ENCODE data around the gene NOL4L.
"Not testable (repeated sequence)": the region's sequence is repeated elsewhere in the genome, so short reads cannot be mapped to it uniquely, and the experiment has no call there.

NOL4L gene

DNA sequence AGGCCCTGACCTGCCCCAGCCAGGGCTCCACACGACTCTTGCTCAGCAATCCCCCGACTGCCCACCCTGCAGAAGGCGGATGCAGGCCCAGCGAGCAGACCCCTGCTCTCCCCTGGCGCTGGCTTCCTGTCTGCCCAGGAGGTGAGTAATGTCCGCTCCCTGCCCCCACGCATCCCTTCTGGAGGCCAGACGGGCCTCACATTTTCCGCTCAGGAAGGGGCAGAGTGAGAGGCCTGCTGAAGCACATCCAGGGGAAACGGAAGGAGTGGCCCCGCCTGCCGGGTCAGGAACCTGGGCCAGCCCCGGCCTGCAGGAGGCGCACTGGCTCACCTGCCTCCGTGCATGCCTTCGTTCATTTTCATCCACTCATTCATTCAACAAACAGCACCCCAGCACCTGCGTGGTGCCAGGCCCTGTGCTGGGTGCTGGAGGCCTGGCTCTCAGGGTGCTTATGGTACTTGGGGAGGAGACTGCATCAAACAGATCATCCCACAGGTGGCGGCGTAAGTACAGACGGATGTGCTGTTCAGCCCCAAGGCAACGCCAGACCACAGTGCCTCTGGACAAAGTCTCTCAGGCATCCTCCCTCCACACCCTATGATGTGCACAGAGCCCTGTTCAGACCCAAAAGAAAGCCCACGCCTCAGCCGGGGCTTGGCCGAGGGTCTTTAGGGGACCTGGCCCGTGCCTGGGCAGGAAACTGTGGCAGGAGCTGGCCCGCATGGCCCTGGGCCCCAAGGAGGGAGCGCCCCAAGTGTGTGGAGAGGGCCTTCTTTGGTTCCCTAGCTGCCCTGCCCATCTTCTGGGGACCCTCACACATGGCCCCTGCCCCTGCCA is 114.9 kb downstream of the NOL4L start:
- Mint-ChIP-seq H3K4me3 (no peak overlapping the region), H3K9me3 (no peaks in the 10 kb centered on the region), H3K36me3 (ENCODE audit: low read depth) (peaks cover 11% of the 10 kb centered on the region), H3K4me1 (peaks cover 81% of the 10 kb centered on the region), H3K27me3 (ENCODE audit: low read depth, poor library complexity) (no peaks in the 10 kb centered on the region), H3K27ac (peak overlapping the region; percentile 97)
- DNase-seq = peak; percentile 60
- TF ChIP-seq CTCF (IDR thresholded peaks at IDR 0.05) = peak; percentile 49

- no peak for DNase-seq
- H3K9me3 Mint-ChIP-seq = no peaks in the 10 kb centered on the region
- peaks cover 83% of the 10 kb centered on the region for H3K4me1 Mint-ChIP-seq
These were observed 116.3 kb downstream of the NOL4L start for GRCh38 chr20:32468860-32469259.

DNA sequence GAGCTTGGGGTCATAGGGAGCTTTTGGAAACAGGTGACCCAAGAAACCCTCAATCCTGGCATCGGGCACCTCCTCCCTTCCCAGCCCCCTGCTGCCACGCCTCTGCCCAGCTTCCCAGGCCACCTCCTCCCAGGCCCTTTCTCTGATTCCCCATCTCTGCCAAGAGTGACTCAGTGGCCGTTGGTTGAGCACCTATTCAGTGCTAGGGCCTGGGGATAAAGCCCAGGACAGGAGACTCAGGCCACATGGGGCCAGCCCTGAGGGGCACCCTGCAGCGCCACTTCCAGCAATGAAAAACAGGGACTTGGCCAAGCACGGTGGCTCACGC is 116.9 kb downstream of the NOL4L start:
- Mint-ChIP-seq H3K36me3 (ENCODE audit: low read depth) (peaks cover 7% of the 10 kb centered on the region), H3K27me3 (ENCODE audit: low read depth, poor library complexity) (no peaks in the 10 kb centered on the region), H3K4me3 (no peak overlapping the region), H3K27ac (no peak overlapping the region), H3K4me1 (peaks cover 83% of the 10 kb centered on the region), H3K9me3 (no peaks in the 10 kb centered on the region)
- TF ChIP-seq CTCF (IDR thresholded peaks at IDR 0.05) = no peak
- DNase-seq = no peak

More at GRCh38 chr20:32468860-32469259, 116.3 kb downstream of the NOL4L start:
- TF ChIP-seq CTCF (IDR thresholded peaks at IDR 0.05) = no peak
- Mint-ChIP-seq H3K27ac (no peak overlapping the region), H3K36me3 (ENCODE audit: low read depth) (peaks cover 11% of the 10 kb centered on the region), H3K27me3 (ENCODE audit: low read depth, poor library complexity) (no peaks in the 10 kb centered on the region), H3K4me3 (no peak overlapping the region)

GRCh38 chr20:32467506-32468312 is 117.4 kb downstream of the NOL4L start:
- DNase-seq = no peak
- Mint-ChIP-seq H3K4me3 (no peak overlapping the region), H3K36me3 (ENCODE audit: low read depth) (peaks cover 7% of the 10 kb centered on the region), H3K9me3 (no peaks in the 10 kb centered on the region), H3K27me3 (ENCODE audit: low read depth, poor library complexity) (no peaks in the 10 kb centered on the region), H3K4me1 (peaks cover 79% of the 10 kb centered on the region), H3K27ac (no peak overlapping the region)
- TF ChIP-seq CTCF (IDR thresholded peaks at IDR 0.05) = no peak

GRCh38 chr20:32466739-32467505 is 118.2 kb downstream of the NOL4L start:
- Mint-ChIP-seq H3K4me1 (peaks cover 81% of the 10 kb centered on the region), H3K4me3 (no peak overlapping the region), H3K36me3 (ENCODE audit: low read depth) (peaks cover 4% of the 10 kb centered on the region), H3K27ac (no peak overlapping the region), H3K9me3 (no peaks in the 10 kb centered on the region), H3K27me3 (ENCODE audit: low read depth, poor library complexity) (no peaks in the 10 kb centered on the region)
- TF ChIP-seq CTCF (IDR thresholded peaks at IDR 0.05) = no peak
- DNase-seq = no peak

DNA sequence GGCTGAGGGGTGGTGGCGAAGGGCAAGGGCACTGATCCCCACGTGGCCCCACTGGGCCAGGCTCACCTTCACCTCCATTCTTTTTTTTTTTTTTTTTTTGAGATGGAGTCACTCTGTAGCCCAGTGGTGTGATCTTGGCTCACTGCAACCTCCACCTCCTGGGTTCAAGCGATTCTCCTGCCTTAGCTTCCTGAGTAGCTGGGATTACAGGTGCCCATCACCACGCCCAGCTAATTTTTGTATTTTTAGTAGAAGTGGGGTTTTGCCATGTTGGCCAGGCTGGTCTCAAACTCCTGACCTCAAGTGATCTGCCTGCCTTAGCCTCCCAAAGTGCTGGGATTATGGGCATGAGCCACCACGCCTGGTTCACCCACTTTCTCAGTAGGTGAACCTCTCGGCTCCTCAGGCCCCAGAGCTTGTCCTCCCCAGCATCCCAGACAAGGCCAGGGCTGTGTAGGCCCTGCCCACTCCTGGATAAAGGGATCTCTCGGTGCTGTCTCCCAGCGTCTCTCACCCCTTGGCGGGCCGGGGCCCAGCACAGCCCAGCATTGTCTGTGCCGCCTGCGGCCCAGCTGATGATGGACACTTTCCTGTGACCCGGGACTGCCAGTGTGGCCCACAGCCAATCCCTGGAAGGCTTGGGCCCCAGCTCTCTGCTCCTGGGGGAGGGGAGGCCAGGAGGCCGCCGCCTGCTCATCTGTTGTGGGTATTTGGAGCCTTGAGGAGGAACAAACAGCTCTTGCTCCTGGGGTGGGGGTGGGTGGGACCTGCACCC is 119.0 kb downstream of the NOL4L start:
- peak overlapping the region; percentile 64 for H3K27ac Mint-ChIP-seq
- DNase-seq; H3K4me3 Mint-ChIP-seq; H3K27me3 Mint-ChIP-seq (ENCODE audit: low read depth, poor library complexity); H3K9me3 Mint-ChIP-seq; H3K36me3 Mint-ChIP-seq (ENCODE audit: low read depth): not testable (repeated sequence)
- H3K4me1 Mint-ChIP-seq = peaks cover 81% of the 10 kb centered on the region

Measured in nephron progenitor cell (in vitro differentiated cells).